Ectodermal cell (in vitro differentiated cells): ENCODE results near the gene SHROOM3.
"Not testable (repeated sequence)": the region's sequence is repeated elsewhere in the genome, so short reads cannot be mapped to it uniquely, and the experiment has no call there.

Experiments used
- H3K27ac ChIP-seq: 2 replicates; pipeline ENCODE4 v1.7.0; 2013; ENCODE audit warnings: mild to moderate bottlenecking, low read depth, low read length; ENCODE audit not compliant: insufficient read depth, poor library complexity, severe bottlenecking
- H3K27me3 ChIP-seq: 2 replicates; pipeline ENCODE4 v1.7.0; 2013; ENCODE audit warnings: mild to moderate bottlenecking, low read length; ENCODE audit not compliant: insufficient read depth, control insufficient read depth, poor library complexity, severe bottlenecking
- H3K36me3 ChIP-seq: one replicate; pipeline ENCODE4 v1.7.0; 2013; ENCODE audit warnings: low read length; ENCODE audit not compliant: control insufficient read depth, insufficient read depth
- H3K4me1 ChIP-seq: one replicate; pipeline ENCODE4 v1.7.0; 2013; ENCODE audit warnings: low read length; ENCODE audit not compliant: control insufficient read depth, insufficient read depth
- H3K4me3 ChIP-seq: 2 replicates; pipeline ENCODE4 v1.7.0; 2013; ENCODE audit warnings: low read depth, low read length, control low read depth; ENCODE audit not compliant: insufficient read depth
- H3K9me3 ChIP-seq: 2 replicates; pipeline ENCODE4 v1.7.0; 2013; ENCODE audit warnings: mild to moderate bottlenecking, low read length, moderate library complexity; ENCODE audit not compliant: control insufficient read depth
- WGBS, 2 experiments: methylation state at CpG; one replicate each; pipeline ENCODE4 v1.1.7; 2013; ENCODE audit warnings: missing lambda C conversion rate in 2 of 2; 5-methylcytosine and 5-hydroxymethylcytosine counted together

Gene SHROOM3

DNA sequence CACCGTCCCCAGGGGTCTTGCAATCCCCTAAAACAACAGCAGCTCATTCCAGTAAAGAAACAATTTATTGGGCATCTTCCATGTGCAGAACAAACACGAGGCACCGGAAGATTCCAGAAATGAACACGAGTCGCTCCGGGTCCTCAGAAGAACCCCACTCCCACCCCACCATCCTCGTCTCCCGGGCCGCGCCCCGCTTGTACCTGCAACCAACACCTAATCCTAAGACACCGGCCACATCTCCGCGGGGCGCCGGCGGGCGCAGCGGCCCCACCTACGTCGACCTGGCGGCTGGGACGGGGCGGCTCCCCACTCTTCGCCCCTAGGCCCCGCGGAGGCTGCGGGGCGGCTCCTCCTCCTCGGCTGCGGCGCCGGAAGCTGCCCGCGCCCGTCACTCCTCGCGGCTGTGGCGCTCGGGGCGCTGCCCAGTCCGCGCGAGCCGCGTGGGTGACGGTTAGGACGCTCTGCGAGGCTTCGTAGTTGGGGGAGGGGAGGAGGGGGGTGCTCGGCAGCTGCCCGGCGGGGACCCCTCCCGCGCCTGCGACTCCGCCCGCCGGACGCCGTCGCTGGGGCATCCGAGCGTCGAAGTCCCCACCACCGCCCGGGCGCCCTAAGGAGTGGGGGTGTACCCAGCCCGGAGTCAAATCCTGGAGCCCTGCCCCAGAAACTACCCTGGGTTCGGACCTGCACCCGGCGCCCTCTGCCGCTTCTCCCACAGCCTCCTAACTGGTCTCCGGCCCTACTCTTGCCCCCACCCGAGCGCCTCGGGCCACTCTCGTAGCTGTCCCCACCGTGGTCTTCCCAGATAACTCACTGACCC lies 14.1 kb upstream of the SHROOM3 start, which contains the start of gene CCDC158:
CCDC158 (minus strand) TSS at position 380 of the 820 bp plus-strand sequence. CDS start 17,934 bp downstream, outside the sequence.
- Histone ChIP-seq H3K4me3 (no peak within 1 kb of the TSS), H3K4me1 (no peaks in the 10 kb centered on the region), H3K36me3 (no peaks in the 10 kb centered on the region), H3K27me3 (no peaks in the 10 kb centered on the region), H3K9me3 (peaks cover 2% of the 10 kb centered on the region), H3K27ac (no peak within 1 kb of the TSS)
- WGBS, 2 experiments, result 96% methylated on average over 79 of the region's 79 CpGs

DNA sequence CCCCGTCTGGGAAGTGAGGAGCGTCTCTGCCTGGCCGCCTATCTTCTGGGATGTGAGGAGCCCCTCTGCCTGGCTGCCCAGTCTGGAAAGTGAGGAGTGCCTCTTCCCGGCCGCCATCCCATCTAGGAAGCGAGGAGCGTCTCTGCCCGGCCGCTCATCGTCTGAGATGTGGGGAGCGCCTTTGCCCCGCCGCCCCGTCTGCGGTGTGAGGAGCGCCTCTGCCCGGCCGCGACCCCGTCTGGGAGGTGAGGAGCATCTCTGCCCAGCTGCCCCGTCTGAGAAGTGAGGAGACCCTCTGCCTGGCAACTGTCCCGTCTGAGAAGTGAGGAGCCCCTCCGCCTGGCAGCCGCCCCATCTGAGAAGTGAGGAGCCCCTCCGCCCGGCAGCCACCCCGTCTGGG lies 11.9 kb upstream of the SHROOM3 start:
- not testable (repeated sequence) for H3K4me1 ChIP-seq, H3K36me3 ChIP-seq, H3K27ac ChIP-seq, H3K4me3 ChIP-seq, H3K27me3 ChIP-seq, H3K9me3 ChIP-seq
- 94% methylated on average over 24 to 27 of the region's 27 CpGs for WGBS, 2 experiments

DNA sequence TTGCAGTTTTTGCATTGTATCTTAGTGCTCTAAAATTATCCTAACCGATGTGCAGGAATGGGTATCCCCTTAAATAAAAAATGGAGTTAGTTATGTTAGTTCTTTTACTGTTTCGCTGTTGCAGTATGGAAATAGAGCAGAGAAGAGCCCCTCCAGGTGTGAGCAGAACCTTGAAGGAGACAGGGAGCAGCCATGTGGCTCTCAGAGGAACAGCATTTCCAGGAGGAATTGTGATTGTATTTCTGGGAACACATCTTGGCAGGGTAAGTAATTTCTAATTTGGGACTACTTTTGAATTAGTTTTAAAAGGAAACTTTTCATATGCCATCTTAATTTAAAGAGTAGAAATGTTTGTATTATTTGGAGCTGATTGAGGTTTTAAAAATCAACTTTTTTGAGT lies 8.8 kb upstream of the SHROOM3 start:
- H3K27me3 ChIP-seq, result no peaks in the 10 kb centered on the region
- peaks cover 2% of the 10 kb centered on the region for H3K9me3 ChIP-seq
- WGBS, 2 experiments, result 91 to 92% methylated on average over 2 of the region's 2 CpGs
- no peak overlapping the region for H3K4me3 ChIP-seq
- H3K4me1 ChIP-seq, result no peaks in the 10 kb centered on the region
- no peak overlapping the region for H3K27ac ChIP-seq
- no peaks in the 10 kb centered on the region for H3K36me3 ChIP-seq

DNA sequence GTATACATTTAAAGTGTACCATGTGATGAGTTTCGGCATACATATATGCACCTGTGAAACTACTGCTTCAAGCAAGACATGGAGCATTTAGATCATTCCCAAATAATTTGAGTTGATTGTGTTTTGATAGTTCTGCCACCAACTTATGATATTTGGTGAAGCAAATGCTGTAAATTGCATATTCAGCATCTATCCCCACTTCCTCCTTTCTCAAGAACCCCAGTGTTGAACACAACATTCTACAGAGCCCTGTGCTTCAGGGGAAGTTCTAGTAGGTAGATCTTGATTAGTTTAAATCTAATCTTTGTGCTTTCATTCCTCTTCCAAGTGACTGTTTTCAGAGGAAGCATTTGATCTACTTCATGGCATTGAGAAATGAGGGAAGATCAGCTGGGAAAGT lies 5.4 kb upstream of the SHROOM3 start:
- Histone ChIP-seq H3K27me3 (no peaks in the 10 kb centered on the region), H3K36me3 (no peaks in the 10 kb centered on the region), H3K4me3 (no peak overlapping the region), H3K9me3 (peaks cover 2% of the 10 kb centered on the region), H3K4me1 (peaks cover 16% of the 10 kb centered on the region), H3K27ac (no peak overlapping the region)
- WGBS, 2 experiments, result 89 to 91% methylated on average over 1 of the region's 1 CpG

DNA sequence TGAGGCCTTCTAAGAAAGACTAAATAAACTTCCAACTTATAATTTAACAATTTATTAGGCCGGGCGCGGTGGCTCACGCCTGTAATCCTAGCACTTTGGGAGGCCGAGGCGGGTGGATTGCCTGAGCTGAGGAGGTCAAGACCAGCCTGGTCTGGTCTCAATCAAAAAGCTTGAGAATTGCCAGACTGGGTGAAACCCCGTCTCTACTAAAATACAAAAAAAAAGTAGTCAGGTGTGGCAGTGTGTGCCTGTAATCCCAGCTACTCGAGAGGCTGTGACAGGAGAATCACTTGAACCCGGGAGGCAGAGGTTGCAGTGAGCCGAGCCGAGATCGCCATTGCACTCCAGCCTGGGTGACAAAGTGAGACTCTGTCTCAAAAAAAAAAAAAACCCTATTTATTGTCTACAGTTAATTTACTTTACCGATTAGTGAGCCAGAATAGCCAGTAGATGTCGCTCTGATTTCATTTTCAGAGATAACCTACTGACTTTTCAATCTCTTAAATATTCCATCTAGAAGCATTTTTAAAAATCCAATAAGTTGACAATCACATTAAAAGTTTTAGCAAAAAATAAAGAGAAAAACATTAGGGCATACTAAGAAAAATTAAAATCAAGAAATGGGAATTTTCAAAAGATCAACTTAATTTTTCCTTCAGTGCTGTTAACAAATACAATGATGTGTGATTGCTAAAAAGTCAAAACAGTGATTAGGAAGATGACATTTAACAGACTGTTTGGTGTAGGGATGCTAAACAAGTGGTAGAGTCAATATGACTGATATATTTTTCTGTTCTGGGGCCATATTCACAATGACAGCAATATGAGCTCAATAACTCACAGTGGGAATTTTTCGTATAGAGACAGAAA lies 4.3 kb upstream of the SHROOM3 start:
- Histone ChIP-seq H3K4me3 (no peak overlapping the region), H3K27me3 (no peaks in the 10 kb centered on the region), H3K36me3 (no peaks in the 10 kb centered on the region), H3K9me3 (peaks cover 1% of the 10 kb centered on the region), H3K4me1 (peaks cover 18% of the 10 kb centered on the region), H3K27ac (no peak overlapping the region)
- WGBS, 2 experiments, result 47 to 52% methylated on average over 15 of the region's 15 CpGs

DNA sequence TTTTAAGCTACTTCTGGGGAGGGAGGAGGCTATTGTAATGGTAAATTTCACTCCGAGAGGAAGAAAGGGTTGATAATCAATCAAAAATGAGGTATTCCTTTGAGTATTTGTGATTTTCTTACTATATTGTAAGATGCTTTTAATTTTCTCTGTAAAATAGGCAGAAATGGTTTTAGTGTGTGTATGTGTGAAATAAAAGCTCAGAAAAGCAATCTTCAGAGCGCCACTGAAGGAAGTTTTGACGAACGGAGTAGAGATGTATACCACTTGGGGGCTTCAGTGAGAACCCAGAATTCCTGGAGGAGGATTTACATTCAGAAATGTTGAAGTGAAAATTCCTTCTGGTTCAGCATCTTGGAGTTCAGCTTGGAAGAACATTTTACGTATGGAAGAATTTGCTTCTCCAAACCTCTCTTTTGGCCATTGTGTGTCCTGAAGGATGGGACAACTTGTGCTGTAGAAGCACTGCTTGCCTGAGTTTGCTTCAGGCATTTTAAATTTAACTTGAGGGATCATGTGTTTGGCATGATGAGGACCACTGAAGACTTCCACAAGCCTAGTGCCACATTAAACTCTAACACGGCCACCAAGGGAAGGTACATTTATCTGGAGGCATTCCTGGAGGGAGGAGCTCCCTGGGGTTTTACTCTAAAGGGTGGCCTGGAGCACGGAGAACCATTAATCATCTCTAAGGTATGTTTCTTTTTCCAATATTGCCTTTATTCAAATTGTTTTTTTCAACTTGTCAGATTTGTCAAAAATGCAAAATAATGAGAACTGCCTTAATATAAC lies 695 bp downstream of the SHROOM3 start:
- Histone ChIP-seq H3K27ac (peak overlapping the region; percentile 95), H3K4me3 (peak overlapping the region; percentile 50), H3K9me3 (no peaks in the 10 kb centered on the region), H3K4me1 (peaks cover 18% of the 10 kb centered on the region), H3K27me3 (no peaks in the 10 kb centered on the region), H3K36me3 (peaks cover 19% of the 10 kb centered on the region)
- WGBS, 2 experiments, result 1 to 7% methylated on average over 6 to 7 of the region's 7 CpGs

DNA sequence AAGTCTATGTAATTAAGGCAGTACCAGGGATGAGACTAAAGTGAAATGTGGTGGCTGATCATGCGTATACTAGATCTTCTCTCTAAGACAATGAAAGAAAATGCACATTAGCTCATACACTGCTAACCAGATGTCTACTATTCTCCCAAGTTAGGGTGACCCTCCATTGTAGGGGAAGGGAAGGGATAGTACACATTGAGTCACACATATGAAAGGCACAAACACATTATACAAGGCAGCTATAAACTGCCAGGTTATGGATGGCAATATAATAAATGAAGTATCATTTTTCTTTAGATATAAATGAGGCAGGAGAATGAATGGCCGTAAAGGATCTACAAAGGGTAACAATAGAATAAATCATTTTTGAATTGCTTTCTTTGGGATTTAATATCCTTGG lies 4.5 kb downstream of the SHROOM3 start:
- no peak overlapping the region for H3K4me3 ChIP-seq
- no peaks in the 10 kb centered on the region for H3K9me3 ChIP-seq
- peaks cover 27% of the 10 kb centered on the region for H3K36me3 ChIP-seq
- peaks cover 7% of the 10 kb centered on the region for H3K4me1 ChIP-seq
- no peaks in the 10 kb centered on the region for H3K27me3 ChIP-seq
- H3K27ac ChIP-seq, result no peak overlapping the region
- WGBS, 2 experiments, result 96 to 99% methylated on average over 2 of the region's 2 CpGs

DNA sequence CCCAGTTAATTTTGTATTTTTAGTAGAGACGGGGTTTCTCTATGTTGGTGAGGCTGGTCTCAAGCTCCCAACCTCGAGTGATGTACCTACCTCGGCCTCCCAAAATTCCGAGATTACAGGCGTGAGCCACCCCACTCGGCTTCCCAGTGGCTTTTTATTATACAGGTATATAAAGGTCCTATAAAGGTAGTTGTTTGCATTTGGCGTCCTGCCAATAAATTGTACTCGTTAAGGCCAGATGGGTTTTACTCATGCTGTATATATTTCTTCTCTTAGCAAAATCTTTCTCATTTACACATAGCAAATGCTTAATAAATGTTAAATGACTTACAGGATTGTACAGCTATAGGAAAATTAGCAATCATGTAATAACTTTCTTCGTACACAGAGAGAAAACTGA lies 6.9 kb downstream of the SHROOM3 start:
- H3K36me3 ChIP-seq, result peaks cover 27% of the 10 kb centered on the region
- peaks cover 5% of the 10 kb centered on the region for H3K4me1 ChIP-seq
- no peaks in the 10 kb centered on the region for H3K9me3 ChIP-seq
- H3K4me3 ChIP-seq, result no peak overlapping the region
- H3K27me3 ChIP-seq, result no peaks in the 10 kb centered on the region
- H3K27ac ChIP-seq, result no peak overlapping the region
- WGBS, 2 experiments, result 95 to 97% methylated on average over 7 to 9 of the region's 9 CpGs

DNA sequence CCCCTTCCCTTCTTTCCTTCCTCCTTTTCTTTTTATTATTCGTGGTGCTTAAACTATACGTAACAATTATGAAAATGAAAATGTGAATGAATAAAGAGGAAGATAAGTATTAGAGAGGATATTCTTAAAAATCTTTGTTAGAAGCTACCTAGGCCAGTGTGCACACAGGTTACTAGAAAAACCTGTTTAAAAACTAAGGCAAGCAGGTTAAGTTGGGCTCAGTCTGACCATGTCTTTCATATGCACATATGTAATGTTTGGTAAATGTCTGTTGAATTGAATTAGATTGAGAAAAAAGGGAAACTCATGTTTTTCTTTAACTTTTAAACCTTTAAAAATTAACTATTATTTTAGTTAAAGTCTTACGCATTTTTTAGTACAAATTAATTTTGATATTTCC lies 7.8 kb downstream of the SHROOM3 start:
- Histone ChIP-seq H3K27ac (no peak overlapping the region), H3K4me1 (peaks cover 14% of the 10 kb centered on the region), H3K27me3 (no peaks in the 10 kb centered on the region), H3K9me3 (no peaks in the 10 kb centered on the region), H3K36me3 (peaks cover 27% of the 10 kb centered on the region), H3K4me3 (no peak overlapping the region)
- WGBS, 2 experiments, result 100% methylated on average over 1 to 2 of the region's 3 CpGs
